Mammary epithelial cell (primary cell): ENCODE results near the gene IL4R.

ENCODE experiments used
- CTCF ChIP-seq, 2 donors: IDR thresholded peaks in 1 of 2; conservative IDR thresholded peaks in 1 of 2; 2 replicates each; pipeline ENCODE4 v1.5.1; 2011 to 2012; ENCODE audit warnings: inconsistent platforms in 2 of 2, low read length in 2 of 2, mild to moderate bottlenecking in 2 of 2, control low read depth in 1 of 2, low read depth in 1 of 2; ENCODE audit not compliant: insufficient read depth in 1 of 2; ENCODE audit errors: extremely low read depth in 1 of 2
- EZH2 ChIP-seq: IDR thresholded peaks from 2 replicates; pipeline ENCODE4 v1.6.1; 2012; ENCODE audit warnings: low read length, inconsistent platforms, borderline replicate concordance

DNA sequence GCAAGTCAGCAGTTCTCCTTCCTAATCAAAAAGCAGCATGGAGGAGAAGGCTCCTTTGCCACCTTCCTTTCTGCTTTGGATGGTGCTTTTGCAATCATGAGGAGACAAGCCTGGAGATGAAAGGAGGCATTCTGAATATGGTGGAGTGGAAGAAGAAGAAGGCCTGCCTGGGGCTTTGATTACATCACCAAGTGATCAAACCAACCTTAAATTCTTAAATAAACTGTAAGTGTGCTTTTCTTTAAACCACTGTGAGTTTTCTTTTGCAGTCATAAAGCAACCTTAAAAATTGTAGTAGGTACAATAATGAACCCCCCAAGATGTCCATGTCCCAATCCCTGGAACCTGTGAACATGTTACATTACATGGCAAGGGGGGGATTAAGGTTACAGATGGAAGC, 56.5 kb downstream of the IL4R start:
- TF ChIP-seq CTCF (conservative IDR thresholded peaks at IDR 0.05 in 1 of 2, IDR thresholded peaks at IDR 0.05 in 1 of 2; ENCODE audit: extremely low read depth in 1 of 2, insufficient read depth in 1 of 2, low read depth in 1 of 2, low read length in 2 of 2) (no peak), EZH2 (no peak)
